ENCODE data around the gene SMTNL2.
A peak's percentile ranks its signal among the peaks of the same experiment; 100 is the strongest.

The SMTNL2 gene

DNA sequence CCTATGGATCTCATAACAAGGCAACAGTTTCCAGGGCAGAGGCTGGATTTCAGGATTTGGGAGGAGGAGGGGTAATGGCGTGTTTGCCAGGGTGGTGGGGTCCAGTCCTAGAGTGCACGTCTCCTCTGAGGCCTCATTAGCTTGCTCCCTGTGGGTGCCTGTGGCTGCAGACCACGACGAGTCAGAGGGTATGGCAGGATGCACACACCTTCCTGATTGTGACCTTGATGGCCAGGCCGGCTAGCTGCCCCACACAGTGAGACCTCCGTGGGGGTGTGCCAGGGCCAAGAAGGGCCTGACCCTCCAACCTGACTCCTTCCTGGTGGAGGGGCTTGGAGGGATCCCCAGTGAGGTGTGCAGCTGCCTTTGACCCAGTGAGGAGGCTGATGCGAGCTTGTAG lies 4.0 kb upstream of the SMTNL2 start:
- DNase-seq (ENCODE audit: insufficient read length, low spot score) (no peak), FAIRE-seq (no peak)
- TF ChIP-seq, protein P1, sequence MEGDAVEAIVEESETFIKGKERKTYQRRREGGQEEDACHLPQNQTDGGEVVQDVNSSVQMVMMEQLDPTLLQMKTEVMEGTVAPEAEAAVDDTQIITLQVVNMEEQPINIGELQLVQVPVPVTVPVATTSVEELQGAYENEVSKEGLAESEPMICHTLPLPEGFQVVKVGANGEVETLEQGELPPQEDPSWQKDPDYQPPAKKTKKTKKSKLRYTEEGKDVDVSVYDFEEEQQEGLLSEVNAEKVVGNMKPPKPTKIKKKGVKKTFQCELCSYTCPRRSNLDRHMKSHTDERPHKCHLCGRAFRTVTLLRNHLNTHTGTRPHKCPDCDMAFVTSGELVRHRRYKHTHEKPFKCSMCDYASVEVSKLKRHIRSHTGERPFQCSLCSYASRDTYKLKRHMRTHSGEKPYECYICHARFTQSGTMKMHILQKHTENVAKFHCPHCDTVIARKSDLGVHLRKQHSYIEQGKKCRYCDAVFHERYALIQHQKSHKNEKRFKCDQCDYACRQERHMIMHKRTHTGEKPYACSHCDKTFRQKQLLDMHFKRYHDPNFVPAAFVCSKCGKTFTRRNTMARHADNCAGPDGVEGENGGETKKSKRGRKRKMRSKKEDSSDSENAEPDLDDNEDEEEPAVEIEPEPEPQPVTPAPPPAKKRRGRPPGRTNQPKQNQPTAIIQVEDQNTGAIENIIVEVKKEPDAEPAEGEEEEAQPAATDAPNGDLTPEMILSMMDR (IDR thresholded peaks at IDR 0.05; ENCODE audit: insufficient read depth, missing control alignments), result no peak

DNA sequence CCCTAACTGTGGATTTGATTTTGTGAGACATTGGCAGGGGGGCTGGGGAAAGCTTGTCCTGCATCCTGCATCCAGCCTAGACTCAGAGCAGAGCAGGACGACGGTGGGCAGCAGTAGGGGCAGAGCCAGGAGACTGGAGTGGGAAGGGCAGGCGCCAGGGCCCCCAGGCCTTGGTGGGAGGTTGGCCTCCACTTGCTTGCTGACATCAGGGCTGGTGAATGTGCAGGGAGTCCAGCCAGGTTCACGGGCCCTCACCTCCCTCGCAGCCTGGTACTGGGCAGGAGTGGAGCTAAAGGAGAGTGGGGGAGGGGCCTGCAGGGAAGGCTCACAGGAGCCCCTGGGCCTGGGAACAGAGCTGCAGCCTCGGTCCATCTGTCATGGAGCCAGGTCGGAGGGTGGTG lies 2.2 kb upstream of the SMTNL2 start:
- TF ChIP-seq, protein P1 (IDR thresholded peaks at IDR 0.05; ENCODE audit: insufficient read depth, missing control alignments), result no peak
- FAIRE-seq, result no peak

DNA sequence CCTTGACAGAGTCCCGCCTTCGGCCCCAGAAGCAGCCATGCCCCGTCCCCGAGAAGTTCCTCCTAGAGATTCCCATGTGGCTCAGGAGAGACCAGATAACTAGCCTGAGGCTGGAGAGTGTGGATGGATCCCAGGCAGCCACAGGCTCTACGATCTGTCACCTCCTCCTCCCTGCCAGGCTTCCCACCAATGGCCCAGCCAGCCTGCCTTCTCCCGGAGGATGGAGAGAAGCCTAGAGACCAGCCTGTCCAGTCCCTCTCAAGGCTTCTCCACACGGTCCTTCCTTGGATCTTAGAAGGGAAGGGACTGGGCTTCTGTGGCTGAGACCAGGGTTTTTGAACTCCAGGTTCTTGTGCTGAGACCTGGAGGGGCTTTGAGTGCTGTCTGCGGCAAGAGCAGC lies 1.6 kb upstream of the SMTNL2 start:
- TF ChIP-seq, protein P1 (IDR thresholded peaks at IDR 0.05; ENCODE audit: insufficient read depth, missing control alignments), result no peak
- FAIRE-seq (no peak), DNase-seq (ENCODE audit: insufficient read length, low spot score) (no peak)

More for the DNA sequence above, 2.2 kb upstream of the SMTNL2 start:
- DNase-seq (ENCODE audit: insufficient read length, low spot score), result no peak

DNA sequence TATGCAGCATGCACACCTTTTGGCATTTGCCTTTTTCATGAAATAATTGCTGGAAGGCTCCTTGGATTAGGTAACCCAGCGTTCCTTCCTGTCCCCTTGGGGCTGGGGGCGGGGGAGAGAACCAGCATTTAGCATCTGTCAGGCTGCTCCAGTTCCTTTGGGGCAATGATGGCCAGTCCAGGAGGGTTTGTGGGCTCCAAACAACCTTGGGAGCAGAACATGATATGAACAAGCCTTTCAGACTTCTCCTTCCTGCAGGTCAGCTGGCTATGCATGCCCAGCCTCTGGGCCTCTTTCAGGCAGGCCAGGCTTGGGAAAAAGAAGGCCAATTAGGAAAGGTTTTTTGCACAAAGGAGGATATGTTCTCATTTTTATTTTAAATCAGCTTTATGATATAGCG lies 1.1 kb upstream of the SMTNL2 start:
- DNase-seq (ENCODE audit: insufficient read length, low spot score) (no peak), FAIRE-seq (no peak)
- TF ChIP-seq, protein P1 (IDR thresholded peaks at IDR 0.05; ENCODE audit: insufficient read depth, missing control alignments), result no peak

DNA sequence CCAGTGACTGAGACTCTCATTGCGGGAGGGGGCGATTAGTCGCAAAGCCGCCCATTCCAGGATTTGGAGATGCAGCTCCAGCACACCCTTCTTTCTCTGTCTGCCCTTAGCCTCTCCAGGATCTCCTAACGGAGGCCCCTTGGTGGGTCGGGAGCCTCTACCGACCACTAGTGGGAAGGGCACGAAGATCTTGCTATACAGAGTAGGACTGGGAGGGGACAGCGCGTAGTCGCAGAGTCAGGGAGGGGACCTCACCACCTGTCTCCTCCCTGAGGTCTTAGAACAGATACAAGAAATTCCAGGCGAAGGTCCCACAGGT lies 588 bp upstream of the SMTNL2 start:
- DNase-seq (ENCODE audit: insufficient read length, low spot score) (peak; percentile 68), FAIRE-seq (no peak)
- TF ChIP-seq, protein P1 (IDR thresholded peaks at IDR 0.05; ENCODE audit: insufficient read depth, missing control alignments), result no peak

DNA sequence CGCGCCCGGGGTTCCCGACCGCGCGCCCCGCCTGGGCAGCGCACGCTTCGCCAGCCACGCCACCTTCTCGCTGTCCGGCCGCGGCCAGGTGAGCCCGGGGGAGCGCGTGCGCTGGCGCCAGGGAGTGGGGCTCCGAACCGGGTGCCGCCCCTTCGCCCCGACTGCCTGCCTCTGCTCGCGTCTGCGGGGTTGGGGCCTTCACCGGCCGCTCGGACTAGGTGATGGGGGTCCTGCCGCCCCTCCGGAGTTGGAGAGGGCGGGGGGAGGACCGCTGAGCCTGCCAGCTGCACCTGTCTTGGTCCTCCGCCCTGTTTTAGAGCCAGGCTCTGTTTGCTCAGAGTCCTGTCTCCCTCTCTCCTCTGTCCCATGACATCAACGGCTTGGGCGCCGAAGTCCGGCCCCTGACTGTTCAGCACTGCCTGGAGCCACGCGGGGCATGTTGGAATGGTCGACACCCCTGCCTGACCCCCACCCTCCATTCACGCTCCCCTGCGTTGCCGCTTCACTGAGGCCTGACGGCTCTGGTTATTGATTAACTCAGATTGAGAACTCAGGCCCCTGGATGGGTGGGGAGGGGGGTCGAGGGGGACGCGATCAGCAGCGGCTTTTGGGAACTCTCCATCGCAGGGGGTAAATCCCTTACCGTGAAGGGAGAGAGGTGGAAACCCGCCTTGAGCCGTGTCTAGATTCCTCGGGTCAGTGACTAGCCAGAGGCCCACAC lies 748 bp downstream of the SMTNL2 start:
- no peak for DNase-seq (ENCODE audit: insufficient read length, low spot score)
- TF ChIP-seq, protein P1 (IDR thresholded peaks at IDR 0.05; ENCODE audit: insufficient read depth, missing control alignments), result no peak
- FAIRE-seq, result no peak

DNA sequence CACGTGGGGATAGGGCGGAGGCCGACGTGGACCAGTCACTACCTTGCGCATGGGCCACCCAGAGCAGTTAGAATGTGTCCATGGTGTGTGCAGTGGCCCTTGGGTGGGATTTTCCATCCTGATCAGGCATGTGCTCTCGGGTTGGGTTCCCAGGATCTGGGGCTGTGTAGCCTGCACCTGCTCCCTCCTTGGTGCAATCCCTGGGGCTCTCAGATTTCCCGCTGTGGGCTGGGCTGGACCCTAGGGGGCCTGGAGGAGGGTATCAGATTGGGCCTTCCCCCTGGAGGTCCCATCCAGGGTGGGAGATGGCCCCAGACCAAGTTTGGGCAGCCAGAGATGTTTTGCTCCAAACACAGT lies 1.3 kb downstream of the SMTNL2 start:
- DNase-seq (ENCODE audit: insufficient read length, low spot score), result no peak
- FAIRE-seq, result no peak
- TF ChIP-seq, protein P1 (IDR thresholded peaks at IDR 0.05; ENCODE audit: insufficient read depth, missing control alignments), result no peak
